K562 (cell line): ENCODE measurements around the gene COL1A1. TPM values are rescaled to one million over a fixed set of nuclear protein-coding genes. Genes with fewer than 3 reads are reported as not detected.

Source experiments
- CXXC5 ChIP-seq: fragments of 250-450 bp; sonication (Bioruptor Pico); IDR thresholded peaks from 2 replicates; pipeline ENCODE4 v1.8.0; 2022; ENCODE audit warnings: inconsistent platforms, mild to moderate bottlenecking, moderate library complexity
- SETDB1 ChIP-seq: IDR thresholded peaks from one replicate; pipeline ENCODE4 v1.6.1; 2012; ENCODE audit warnings: low read length, control low read depth, inconsistent platforms
- ZNF407 ChIP-seq: fragments of 450-650 bp; IDR thresholded peaks from 2 replicates; pipeline ENCODE4 v1.6.1; 2016; ENCODE audit warnings: low read depth
- ZNF695 ChIP-seq: fragments of 450-650 bp; formaldehyde crosslinking; IDR thresholded peaks from 2 replicates; pipeline ENCODE4 v1.4.0; 2020; ENCODE audit warnings: mild to moderate bottlenecking, moderate library complexity
- polyA plus RNA-seq, 8 experiments: library from polyadenylated mRNA; depleted of rRNA in 4 of 8; stranded (reverse) in 5 of 8; unstranded in 3 of 8; fragments of >200 nt; fragmentation: Nextera tagmentation in 2 of 8; fragmentation: Illumina TruSeq in 1 of 8; extraction: Ambion mirVana in 2 of 8; extraction: Trizol in 1 of 8; gene quantifications; 2 replicates each; pipeline versions ENCODE4 v1.2.1 to v1.2.3, GENCODE V29; 2011 to 2014; ENCODE audit warnings: inconsistent platforms in 1 of 8, missing spikeins in 1 of 8
- total RNA-seq, 7 experiments: library from RNA; depleted of rRNA in 6 of 7; stranded (reverse); fragments of >200 nt in 6 of 7; fragmentation: Illumina TruSeq in 2 of 7; extraction: Trizol in 2 of 7; gene quantifications; 2 replicates each; pipeline versions ENCODE4 v1.2.1 to v1.2.3, GENCODE V29; 2011 to 2021; ENCODE audit warnings: low replicate concordance in 1 of 7

COL1A1 gene
- total and polyA plus RNA-seq, 9 of the 15 experiments (the other 6 are each of a cell fraction or from before 2014, with no cell fraction given): 0.04 to 3.4 (median 0.18) TPM

- TF ChIP-seq ZNF407: no peak
- TF ChIP-seq ZNF695 (CRISPR knock-in tag): no peak
- no peak for TF ChIP-seq SETDB1
- TF ChIP-seq CXXC5 (CRISPR knock-in tag): no peak
These were observed 55.8 kb downstream of the COL1A1 start (continued) for GRCh38 chr17:50145532-50146229.
